ENCODE measurements around the gene HOXB13.

Gene HOXB13

GRCh38 chr17:48748718-48749566 is 20.4 kb upstream of the HOXB13 start:
- no peak for DNase-seq (ENCODE audit: low spot score)

DNA sequence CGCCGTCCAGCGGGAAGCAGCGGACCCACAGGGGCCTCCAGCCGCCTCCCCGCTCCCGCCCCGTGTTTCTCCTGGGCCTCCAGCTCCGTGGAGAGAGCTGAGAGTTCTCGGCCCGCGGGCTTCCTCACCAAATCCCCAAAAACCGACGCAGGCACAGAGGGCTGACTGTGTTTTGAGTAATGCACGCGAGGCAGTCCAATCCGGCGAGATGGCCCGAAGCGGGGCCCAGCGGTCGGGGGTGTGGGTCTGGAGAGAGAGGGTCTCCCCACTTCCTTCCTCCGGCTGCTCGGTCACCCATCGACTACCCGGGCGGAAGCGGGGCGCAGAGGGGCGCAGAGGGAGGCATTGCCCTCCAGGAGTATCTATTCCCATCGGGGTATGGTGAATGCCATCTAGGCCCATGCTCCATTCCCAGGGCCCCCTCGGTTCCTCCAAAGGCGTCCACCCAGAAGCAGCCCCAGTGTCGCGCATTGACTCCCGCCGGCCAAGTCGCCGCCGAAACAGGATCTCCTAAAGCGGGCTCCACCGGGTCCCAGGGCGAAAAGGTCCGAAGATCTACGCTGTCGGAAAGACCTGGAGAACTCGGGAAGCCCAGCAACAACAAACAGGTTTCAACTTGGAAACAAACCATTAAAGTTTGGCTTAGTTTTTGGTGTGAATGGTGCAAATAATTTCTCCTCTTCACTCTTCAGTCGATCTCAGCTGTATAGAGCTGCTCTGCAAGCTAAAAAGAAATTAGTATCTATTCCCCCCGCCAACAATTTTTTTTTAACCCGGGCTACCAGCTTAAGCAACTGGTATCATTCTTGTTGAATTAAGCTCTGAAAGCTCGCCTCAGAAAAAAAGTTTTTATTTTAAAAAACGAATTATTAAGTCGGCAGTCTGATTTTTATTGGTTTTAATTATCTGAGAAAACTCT is 19.2 kb upstream of the HOXB13 start:
- no peak for DNase-seq (ENCODE audit: low spot score)

DNA sequence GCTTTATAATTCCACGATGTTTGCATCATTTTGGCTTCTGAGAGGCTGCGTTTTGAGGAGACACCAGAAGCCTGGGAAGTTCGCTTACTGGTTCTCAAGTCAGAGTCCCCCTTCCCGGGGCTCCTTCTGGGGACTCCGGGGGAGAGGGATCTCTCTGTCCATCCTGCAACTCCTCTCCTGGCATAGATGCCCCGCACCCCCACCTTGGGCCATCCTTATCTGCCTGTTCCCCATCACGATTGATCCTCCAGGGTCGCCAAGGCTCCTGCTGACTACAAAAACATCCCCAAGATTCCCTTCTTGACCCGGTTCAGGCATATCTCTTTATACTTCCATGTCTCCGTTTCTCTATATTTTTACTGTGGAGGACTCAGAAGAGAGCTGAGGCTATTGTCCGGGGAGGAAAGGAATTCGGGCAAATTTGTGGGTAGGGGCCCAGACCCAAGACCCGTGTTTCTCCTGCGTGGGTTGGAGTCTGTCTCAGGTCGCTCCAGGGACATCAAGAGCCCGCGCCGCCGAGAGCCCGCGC is 18.4 kb upstream of the HOXB13 start:
- DNase-seq (ENCODE audit: low spot score): no peak

DNA sequence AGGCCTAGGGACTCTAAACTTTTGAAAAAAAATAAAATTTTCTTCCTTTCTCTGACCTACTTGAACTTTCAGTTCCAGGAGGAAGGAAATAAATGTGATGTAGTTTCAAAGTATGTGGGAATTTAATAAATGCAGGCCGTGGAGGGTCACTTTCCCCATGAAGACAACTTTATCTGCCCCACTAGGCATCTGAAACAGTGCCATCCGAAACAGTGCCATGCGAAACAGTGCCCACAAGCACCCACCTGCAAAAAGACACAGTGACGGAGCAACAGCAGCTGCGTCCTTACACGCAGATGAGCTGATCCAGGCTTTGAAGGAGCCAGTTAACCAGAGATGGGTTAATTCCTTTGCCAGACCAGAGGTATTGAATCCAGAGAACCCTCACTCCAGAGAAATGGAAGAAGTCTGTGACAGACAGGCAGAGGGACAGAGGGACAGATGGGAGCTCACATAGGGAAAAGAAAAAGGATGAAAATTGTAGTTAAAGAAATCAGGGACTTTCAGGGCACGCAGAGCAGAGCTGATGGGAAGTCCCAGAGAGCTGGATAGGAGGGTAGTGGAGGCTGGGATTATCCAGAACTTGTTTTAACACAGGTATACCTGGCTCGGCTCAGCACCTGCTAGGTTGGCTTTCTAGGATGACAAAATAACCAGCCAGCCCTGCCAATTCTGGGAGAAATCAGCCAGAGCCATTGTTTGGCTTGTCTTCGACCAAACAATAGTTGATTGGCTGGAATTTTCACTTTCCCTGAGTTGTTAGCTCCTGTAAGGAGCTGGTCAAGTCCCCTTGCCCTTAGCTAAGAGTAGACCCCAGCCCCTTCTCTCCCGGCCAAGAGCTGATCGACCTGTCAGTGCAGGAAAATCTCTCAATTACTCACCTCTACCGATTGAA is 17.1 kb upstream of the HOXB13 start:
- no peak for DNase-seq (ENCODE audit: low spot score)

DNA sequence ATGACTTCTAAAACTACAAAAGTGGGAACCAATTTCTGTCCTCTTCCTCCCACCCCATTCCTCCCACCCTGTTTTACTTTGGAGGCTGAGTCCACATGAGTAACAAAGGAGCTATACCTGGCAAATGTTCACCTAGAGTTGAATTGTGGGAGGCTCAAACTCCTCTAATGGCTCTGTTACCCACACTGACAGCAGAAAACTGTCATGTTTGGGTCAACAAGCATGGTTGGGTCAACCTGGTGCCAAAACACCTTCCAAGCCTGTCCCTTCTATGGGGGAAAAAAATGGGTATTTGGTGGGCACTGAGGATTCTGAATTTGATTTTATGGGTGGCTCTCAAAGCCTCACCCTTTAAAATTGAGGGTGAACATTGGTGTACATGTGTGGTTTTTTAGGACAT is 12.0 kb upstream of the HOXB13 start:
- no peak for DNase-seq (ENCODE audit: low spot score)

- DNase-seq (ENCODE audit: low spot score): no peak
Measured at GRCh38 chr17:48738803-48739526, 10.4 kb upstream of the HOXB13 start.

DNA sequence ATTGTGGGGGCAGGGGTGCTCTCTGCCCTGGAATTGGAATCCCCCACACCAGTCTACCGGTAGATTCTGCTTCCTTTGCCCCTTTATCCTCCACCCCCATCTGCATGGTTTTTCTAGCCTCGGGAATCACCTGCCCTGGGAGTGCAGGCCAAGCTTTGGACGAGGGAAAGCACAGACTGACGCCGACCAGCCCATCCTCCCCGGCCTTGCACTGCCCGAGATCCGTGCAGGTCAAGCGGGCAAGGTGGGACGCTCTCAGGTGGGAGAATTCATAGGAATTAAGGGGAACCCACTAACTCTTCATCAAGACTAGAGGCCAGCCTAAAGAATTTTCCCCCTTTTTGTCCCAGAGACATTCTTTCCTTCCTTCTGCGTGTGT is 9.9 kb upstream of the HOXB13 start:
- DNase-seq (ENCODE audit: low spot score): no peak

DNA sequence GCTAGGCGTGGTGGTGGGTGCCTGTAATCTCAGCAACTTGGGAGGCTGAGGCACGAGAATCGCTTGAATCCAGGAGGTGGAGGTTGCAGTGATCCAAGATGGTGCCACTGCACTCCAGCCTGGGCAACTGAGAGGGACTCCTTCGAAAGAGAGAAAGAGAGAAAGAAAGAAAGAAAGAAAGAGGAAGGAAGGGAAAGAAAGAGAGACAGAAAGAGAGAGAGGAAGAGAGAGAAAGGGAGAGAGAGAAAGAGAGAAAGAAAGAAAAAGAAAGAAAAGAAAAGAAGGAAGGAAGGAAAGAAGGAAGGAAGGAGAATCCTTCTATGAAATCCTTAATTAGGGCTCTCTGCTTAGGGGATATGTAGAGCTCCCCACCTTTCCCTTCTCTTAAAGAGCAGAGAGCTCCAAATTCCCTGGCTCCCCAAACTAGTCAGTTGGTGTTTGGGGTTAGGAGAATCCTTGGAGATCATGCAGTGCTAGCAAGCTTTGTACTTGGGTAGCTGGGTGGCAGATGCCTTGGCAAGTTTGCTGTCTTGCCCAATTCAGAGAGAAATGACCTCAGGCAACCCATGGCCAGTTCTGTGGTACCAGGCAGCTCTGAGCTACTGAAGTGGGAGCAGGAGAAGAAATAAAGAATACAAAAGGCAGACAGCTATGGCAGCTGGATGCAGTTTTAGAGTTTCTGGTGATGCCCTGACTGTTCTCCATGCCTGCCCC is 8.9 kb upstream of the HOXB13 start:
- DNase-seq (ENCODE audit: low spot score): no peak

- no peak for DNase-seq (ENCODE audit: low spot score)
Measured at GRCh38 chr17:48735062-48735351, 6.5 kb upstream of the HOXB13 start.

- no peak for DNase-seq (ENCODE audit: low spot score)
Measured at GRCh38 chr17:48734333-48735061, 5.9 kb upstream of the HOXB13 start.

GRCh38 chr17:48733632-48734328 is 5.2 kb upstream of the HOXB13 start:
- no peak for DNase-seq (ENCODE audit: low spot score)

DNA sequence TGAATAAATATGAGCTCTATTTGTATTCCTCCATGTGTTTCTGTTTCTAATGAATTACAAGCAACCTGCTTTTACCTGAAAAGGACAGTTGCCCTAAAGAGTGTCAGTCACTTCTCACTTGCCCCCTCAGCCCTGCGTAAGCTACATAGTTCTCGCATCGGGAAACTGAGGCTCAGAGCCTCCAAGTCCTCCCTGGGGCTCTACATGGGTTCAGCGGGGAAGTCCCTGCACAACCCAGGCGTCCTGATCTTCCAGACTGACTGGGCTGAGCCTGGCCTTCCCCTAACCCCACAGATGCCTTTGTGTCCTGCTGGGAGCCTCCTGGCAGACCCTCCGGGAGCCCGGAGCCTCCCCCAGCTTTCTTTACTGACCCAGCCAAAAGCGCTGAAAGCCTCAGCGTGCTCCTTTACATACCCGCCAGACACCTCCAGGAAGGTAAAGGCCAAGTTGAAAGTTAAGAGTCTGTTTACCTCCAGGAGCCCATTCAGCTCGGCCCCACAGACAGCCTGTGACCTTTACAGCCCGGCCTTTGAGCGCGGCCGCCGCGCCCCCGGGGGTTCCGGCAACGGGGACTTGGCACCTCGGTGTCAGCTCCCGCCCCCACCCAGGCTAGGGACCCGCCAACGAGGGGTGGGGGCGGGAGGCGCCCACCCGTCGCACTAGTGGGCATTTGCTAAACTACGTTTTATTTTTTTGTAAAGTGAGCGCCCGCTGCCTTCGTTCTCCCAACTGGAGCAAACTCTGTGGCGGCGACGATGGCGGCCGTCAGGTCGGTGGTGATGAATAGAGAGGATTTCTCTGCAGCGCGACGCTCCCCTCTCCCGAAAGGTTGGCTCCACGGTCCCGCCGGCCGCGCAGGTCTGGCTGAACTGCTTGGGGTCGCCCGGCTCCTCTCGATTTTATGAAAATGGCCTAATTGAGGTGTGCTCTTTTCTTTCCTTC is 4.4 kb upstream of the HOXB13 start:
- DNase-seq (ENCODE audit: low spot score): no peak

- no peak for DNase-seq (ENCODE audit: low spot score)
Measured at GRCh38 chr17:48731355-48731754, 2.8 kb upstream of the HOXB13 start.

DNA sequence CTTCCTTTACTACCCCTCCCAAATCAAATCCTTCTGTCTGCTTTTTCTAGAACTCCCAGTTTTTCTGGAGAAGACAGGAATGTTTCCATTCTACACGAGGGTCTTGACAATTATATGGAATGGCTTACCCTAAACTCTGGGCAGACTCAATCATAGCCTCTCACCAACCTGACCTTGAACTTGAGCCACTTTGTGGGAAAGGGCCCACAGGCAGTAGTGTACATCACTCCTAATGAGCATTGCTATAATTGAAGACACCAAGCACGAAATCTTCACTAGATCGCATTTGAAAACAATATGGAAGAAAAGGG is 1.6 kb upstream of the HOXB13 start:
- DNase-seq (ENCODE audit: low spot score): no peak

GRCh38 chr17:48729335-48730239 is 1.0 kb upstream of the HOXB13 start:
- DNase-seq (ENCODE audit: low spot score): no peak

GRCh38 chr17:48727415-48728175 is 955 bp downstream of the HOXB13 start:
- DNase-seq (ENCODE audit: low spot score): no peak

DNA sequence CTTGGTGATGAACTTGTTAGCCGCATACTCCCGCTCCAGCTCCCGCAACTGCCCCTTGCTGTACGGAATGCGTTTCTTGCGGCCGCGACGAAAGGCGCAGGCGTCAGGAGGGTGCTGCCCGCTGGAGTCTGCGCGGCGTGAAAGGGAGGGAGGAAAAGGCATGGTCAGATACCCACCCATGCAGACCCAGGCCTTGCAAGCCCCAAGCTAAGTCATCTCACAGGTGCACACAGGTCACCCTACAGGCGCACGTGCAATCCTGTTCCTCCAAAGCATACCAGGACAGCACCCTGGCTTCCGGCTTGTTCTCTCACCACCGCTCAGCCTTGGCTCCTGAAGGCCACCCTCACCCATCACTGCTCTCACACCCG is 1.6 kb downstream of the HOXB13 start:
- DNase-seq (ENCODE audit: low spot score): no peak
